Stimulated activated CD4-positive, alpha-beta T cell treated with anti-CD3 and anti-CD28 coated beads, Interleukin-1b, Interleukin-23, amount 100 ng/mL, for 48 hours (primary cell): Measurements from ENCODE around the gene ADAMTSL1.

ENCODE experiments used
- DNase-seq: peaks from one replicate; pipeline ENCODE4 v3.0.0-alpha.2; 2020

The ADAMTSL1 gene

GRCh38 chr9:18611971-18612370 lies 138.0 kb downstream of the ADAMTSL1 start:
- DNase-seq = no peak

- DNase-seq = no peak
Measured at GRCh38 chr9:18614116-18614515, 140.2 kb downstream of the ADAMTSL1 start.

GRCh38 chr9:18614651-18615050 lies 140.7 kb downstream of the ADAMTSL1 start:
- no peak for DNase-seq

DNA sequence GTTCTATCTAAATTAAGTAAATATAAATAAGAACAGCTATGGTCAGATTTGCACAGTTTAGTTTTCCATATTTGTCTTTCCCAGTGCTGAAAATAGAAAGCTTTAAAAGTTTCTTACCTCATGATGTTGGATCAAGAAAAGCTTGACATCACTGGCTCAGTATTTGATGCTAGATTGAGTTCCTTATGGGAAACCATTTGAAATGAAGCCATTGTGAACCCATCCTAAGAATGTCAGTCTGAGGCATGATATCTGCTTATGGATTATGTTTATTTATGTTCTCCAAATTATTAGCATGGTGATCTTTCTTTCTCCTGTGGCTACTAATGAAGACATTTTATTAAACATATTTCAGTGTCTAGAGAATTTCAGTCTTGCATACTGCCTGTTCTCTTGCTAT lies 143.0 kb downstream of the ADAMTSL1 start:
- no peak for DNase-seq

DNA sequence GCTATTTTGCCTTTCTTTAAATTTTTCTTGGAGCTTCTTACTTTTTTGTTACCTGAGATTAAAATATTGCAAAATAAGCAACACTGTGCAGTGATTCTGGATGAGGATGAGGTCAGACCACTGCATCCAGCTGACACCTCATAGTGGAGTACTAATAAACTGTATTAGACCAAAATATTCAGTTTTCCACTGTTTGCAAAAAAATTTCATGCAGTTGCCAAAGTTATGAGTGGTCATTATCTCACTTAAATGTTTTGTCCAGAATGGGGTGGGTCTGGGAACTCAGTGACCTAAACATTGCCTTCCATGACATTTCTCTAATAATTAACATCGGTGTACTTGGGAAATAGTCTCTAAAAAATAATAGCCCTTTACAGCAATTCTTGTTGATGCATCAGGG lies 143.8 kb downstream of the ADAMTSL1 start:
- no peak for DNase-seq

DNA sequence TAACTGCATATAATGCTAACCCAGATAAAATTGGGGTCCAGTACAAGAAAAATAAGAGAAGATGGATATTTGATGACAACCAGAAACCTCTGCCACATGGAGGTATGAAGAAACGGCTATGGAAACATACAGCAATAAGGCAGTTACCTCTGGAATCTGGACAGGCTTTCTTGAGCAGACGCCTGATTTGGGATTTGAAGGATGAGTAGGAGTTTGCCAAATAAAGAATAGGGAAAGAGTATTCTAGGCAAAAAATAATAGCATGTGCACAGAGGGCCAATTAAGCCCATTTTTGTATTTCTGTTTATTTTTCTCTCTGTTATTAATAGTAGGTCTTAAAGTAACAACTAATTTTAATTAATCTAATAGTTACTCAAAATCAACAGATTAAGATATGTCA lies 144.9 kb downstream of the ADAMTSL1 start:
- no peak for DNase-seq

DNA sequence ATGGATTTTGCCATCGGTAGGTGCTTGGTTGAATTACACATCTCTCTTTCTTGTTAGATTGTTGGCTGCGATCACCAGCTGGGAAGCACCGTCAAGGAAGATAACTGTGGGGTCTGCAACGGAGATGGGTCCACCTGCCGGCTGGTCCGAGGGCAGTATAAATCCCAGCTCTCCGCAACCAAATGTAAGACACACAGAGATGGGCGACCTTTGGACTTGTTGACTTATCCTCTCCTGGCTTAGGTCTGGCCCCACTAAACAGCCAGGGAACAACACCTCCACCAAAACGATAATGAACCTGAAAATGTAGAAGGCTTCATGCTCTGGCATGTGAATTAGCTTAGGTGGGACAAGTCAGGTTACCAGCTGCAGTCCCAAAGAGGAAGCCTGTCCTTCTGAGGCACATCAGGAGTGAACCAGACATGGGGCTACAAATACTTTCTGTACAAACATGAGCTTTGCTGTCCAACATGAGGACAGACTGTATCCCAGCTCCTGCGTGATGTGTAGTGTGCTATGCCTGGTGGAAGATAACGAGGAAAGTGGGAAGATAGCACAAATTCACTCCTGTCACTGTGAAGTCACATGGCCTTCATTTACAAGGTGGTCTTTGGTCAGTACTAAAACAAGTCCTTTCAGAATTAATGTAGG lies 148.4 kb downstream of the ADAMTSL1 start:
- DNase-seq = no peak

- DNase-seq = no peak
Measured at GRCh38 chr9:18623221-18624079, 149.5 kb downstream of the ADAMTSL1 start.

DNA sequence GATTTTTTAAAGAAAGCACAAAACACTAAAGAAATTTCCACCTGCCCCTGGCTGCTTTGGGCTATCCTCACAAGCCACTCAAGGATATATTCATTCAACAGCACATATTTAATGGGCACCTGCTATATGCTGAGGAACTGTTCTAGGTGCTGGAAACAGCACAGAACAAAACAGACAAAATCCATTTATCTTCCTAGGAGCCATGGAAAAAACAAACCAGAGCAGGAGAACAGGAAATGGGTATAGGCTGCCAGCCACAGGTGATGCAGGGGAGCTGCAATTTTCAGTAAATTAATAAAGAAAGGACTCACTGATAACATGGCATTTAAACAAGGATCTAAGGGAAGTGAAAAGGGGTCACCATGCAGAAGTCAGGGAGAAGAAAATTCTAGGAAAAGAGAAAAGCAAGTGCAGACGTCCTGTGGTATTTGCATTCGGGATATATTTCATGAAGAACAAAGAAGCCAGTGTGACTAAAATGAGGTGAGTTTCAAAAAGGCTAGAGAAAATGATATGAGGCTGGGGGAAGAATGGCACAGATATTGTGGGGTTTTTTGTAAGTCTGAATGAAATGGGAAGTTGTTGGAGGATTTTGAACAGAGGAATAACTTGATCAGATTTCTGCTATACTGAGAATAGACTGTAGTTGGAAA lies 152.2 kb downstream of the ADAMTSL1 start:
- no peak for DNase-seq

- DNase-seq = no peak
Measured at GRCh38 chr9:18629136-18629535, 155.2 kb downstream of the ADAMTSL1 start.

DNA sequence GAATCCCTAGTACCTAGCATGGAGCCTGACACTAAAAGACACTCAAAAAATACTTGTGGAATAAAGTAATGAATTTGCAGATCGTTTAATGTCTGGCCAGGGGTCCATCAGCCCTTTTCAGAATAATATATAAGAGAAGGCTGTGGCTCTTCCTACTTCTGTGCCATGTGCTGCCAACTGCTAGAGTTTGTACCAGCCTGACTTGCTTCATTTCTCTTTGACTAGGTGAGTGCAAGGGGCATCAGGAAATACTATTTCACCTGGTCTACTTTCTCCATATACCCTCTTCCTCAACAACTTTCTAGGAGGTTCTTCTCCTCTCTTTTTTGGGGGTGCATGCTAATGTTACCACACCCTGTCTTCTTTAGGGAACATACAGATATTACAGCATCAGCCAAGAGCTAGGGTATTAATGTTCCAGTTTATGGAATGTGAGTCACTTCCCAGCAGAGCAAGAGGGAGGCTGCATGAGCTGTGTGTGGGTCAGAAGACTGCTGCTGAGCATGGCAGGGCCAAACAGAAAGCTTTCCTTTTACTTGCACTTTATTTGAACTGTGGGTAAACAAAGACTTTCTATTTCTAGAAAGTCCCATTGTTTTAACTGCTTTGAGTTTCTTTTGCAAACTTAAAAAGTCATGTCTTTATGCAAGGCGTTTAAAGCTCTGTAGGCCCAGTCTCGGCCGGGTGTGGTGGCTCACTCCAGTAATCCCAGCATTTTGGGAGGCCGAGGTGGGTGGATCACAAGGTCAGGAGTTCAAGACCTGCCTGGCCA lies 158.9 kb downstream of the ADAMTSL1 start:
- no peak for DNase-seq

GRCh38 chr9:18636781-18637180 lies 162.8 kb downstream of the ADAMTSL1 start:
- no peak for DNase-seq

GRCh38 chr9:18638371-18639249 lies 164.7 kb downstream of the ADAMTSL1 start:
- no peak for DNase-seq

GRCh38 chr9:18639911-18640310 lies 166.0 kb downstream of the ADAMTSL1 start:
- DNase-seq = no peak

DNA sequence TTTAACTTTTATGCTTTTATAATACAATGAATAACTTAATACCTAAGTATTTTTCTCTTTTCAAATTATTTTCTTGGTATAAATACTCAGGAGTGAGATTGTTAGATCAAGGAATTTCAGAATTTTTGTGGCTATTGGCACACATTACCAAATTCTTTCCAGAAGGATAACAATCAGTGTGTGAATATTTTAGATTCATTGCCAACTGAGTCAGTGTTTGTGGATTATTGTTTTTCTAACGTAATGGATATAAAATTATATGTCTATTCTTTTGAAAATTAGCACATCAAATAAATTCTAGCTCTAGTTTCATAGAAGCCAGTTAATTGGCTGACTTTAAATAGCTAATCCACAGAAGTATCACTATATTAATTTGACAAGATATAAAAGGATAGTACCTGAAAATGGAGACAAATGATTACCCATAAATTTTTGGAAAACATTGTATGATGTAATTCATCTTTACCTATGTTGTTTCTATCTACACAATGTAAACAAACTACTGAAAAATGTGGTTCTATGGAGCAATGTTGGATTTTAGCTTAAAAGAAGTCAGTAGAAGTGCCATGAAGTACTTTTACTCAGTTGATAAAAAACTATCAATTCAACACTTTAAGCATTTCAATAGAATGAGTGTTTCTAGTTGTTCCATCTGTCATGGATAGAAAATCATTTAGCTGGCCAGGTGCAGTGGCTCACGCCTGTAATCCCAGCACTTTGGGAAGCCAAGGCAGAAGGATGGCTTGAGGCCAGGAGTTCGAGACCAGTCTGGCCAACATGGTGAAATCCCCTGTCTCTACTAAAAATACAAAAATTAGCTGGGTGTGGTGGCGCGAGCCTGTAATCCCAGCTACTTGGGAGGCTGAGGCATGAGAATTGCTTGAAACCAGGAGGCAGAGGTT lies 185.1 kb downstream of the ADAMTSL1 start:
- DNase-seq = no peak

DNA sequence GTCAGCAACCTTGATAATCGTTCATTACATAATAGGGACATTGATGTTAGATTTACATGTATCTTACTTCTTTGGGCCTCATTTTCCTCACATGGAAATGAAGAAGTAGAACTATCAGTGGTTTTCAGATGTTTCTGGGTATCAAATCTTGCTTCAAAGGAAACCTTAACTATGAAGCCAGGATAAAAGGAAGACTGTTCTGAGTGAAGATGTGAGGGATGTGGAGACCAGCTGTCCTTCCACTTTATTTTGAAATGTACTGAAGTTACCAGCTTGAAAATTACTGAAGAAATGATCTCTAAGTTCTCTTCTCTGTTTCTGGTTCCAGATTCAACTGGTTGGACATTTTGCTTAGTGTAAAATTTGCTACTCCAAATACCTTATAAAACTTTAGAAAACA lies 186.0 kb downstream of the ADAMTSL1 start:
- no peak for DNase-seq

DNA sequence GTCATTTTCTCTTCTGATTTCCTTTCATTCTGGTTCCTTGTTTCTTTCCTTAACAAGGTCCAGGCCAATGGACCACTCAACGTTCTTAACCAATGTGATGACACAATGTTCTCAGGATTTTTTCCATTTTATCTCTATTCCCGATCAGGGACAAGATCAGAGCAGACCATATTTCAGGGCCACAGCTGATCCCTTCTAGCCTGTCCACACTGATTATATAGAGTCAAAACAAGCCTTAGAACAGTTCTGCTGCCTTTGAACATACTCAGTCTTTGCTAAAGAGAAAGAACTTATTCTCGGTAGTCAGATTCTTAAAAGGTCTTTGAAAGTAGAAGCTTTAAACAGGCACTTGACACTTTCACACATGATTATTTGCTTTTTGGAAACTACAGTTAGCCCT lies 188.4 kb downstream of the ADAMTSL1 start:
- DNase-seq = no peak

DNA sequence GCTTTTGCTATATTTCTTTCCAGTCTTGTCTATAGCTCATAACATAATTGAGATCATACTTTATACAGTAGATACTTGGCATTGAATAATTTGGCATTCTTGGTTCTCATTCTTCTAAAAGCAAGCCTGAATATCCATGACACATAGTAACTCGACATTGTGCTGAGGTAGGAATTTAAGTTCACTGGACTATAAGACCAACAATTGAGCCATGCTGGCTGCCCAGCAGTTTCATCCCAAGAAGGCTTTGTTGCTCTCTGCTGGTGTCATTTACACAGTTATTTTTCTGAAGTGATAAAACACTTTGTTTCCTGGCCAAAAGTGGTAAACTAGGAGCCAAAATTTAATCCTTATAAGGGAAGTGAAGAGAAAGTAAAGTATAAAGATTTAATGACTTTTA lies 192.0 kb downstream of the ADAMTSL1 start:
- no peak for DNase-seq

DNA sequence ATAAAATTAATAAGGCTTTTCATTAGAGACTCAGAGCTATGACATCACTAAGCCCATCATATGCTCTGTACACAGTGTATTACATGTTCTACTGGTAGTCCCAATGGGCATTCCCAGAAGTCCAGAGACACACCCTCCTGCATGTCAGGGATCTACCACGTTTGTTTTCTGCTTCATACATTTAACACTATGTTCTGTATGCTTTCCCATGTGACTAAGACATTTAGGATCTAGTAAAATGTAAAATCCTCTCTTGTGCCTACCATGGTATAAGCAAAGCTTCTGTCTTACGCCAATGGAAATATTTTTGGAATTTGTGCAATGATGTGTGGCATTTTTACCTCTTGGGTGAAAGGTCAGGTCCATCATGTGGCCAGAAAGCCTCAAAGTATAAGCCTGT lies 192.4 kb downstream of the ADAMTSL1 start:
- DNase-seq = no peak

GRCh38 chr9:18666986-18667772 lies 193.2 kb downstream of the ADAMTSL1 start:
- no peak for DNase-seq
